GM19099 (cell line): ENCODE measurements around the gene DYNC1I1.

Experiments used
- POLR2A ChIP-seq: IDR thresholded peaks from 3 replicates; pipeline ENCODE4 v1.6.1; 2011; ENCODE audit warnings: low read depth; ENCODE audit not compliant: insufficient read length; ENCODE audit errors: extremely low read depth

The DYNC1I1 gene

GRCh38 chr7:95817866-95818640 lies 45.7 kb downstream of the DYNC1I1 start:
- no peak for TF ChIP-seq POLR2A

GRCh38 chr7:95820778-95821177 lies 48.4 kb downstream of the DYNC1I1 start:
- no peak for TF ChIP-seq POLR2A

GRCh38 chr7:95822717-95823116 lies 50.4 kb downstream of the DYNC1I1 start:
- TF ChIP-seq POLR2A = no peak

- no peak for TF ChIP-seq POLR2A
Observed at GRCh38 chr7:95824616-95825015, 52.3 kb downstream of the DYNC1I1 start.

DNA sequence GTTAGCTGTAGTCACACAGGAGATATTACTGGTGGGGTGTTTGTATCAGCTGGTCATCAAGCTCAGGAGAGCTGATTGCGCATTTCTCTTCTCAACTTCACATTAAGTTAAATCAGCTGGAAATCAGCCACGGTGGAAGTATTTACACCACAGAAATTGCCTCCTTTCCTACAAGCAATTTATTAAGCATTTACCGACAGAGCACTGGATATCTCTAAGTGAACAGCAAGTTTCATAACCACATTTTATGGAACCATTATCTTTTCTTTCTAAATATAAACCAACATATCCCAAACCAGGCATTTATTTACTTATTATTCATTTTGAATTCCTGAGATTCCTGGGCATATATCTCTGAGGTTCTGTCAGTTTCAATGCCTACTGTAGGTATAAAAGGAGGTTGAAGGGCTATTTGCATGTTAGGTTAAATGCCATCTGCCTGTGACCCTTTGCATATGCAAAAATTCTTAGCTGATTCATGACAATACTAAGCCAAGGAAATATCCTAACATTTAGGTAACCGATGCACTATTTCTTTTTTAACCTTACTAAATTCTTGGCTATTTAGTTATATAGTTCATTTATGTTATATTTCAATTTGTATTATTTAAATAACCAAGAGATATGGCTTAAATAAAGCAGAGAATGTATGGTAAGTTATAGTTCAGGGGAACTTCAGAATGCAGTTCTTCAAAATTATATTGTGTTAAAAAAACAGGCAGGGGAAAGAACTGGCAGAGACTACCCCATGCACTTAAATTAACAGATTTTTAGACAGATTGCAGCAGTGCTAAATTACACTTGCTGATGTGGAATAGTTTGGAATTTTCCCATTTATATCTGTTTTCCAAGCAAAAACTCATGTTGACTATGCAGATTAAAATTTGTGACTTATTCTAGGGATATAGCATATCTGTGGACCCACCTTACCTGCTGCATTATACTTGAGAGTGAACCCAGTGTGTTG lies 56.8 kb downstream of the DYNC1I1 start:
- no peak for TF ChIP-seq POLR2A

- TF ChIP-seq POLR2A = no peak
Observed at GRCh38 chr7:95840953-95841950, 68.9 kb downstream of the DYNC1I1 start.

- TF ChIP-seq POLR2A = no peak
Observed at GRCh38 chr7:95843286-95843685, 70.9 kb downstream of the DYNC1I1 start.

DNA sequence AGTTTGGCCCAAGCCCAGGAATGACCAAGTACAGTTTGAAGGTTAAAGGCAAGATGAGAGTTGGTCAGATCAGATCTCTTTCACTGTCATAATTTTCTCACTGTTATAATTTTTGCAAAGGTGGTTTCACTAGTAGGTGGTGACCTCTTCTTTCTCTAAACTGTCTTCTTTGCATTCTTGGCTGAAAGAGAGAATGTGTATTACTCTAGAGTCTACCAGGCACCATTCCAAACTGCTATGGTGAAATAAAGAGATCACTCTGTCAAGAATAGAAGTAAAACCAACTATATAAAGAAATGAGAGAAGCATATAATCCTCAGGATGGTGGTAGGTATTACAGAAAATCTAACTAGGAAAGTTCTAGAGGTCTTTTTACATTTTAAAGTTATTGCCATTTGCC lies 72.7 kb downstream of the DYNC1I1 start:
- no peak for TF ChIP-seq POLR2A

- no peak for TF ChIP-seq POLR2A
Observed at GRCh38 chr7:95847061-95847460, 74.7 kb downstream of the DYNC1I1 start.

GRCh38 chr7:95859429-95859828 lies 87.1 kb downstream of the DYNC1I1 start:
- no peak for TF ChIP-seq POLR2A

DNA sequence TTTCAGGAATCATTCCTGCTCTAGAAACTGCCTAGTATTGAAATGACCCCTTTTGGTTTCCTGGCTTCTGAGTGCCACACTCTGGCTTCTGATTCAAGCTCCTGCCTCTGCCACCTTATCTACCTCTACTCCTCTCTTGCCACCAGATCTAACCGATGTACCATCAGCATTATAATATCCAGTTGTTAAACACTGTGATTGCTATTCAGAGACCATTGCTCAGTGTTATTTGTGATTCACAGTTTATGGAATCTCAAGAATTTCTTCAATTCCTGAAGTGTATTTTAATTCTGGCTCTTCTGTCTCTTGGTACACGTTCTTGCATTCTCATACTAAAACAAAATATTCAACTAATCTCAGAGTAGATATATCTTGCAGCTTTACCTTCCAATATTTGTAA lies 88.7 kb downstream of the DYNC1I1 start:
- TF ChIP-seq POLR2A = no peak

- no peak for TF ChIP-seq POLR2A
Observed at GRCh38 chr7:95863623-95864022, 91.3 kb downstream of the DYNC1I1 start.

DNA sequence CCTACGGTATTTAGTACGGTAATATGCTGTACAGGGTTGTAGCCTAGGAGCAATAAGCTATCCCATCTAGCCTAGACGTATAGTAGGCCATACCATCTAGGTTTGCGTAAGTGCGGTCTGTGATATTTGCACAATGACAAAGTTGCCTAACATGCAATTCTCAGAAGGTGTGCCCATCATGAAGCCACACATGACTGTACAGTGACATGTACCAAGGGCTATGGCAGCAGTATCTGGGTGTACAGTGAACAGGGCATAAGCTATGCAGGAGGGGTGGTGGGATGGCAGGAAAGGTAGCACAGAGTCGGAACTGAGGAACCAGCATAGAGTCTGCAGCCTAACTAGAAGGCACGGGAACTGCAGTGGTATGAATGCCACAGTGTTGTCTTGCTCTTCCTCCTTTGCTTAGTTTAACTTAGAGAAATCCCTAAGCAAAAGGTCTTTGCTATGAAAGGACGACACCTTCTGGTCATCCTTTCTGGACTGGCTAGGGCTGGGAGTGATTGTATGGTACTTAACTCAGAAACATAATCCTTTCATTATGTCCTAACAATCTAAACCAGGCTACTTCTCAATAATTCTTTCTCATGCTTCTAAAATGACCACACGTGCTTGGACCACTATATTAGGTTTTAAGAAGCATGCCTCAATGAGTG lies 93.5 kb downstream of the DYNC1I1 start:
- no peak for TF ChIP-seq POLR2A

DNA sequence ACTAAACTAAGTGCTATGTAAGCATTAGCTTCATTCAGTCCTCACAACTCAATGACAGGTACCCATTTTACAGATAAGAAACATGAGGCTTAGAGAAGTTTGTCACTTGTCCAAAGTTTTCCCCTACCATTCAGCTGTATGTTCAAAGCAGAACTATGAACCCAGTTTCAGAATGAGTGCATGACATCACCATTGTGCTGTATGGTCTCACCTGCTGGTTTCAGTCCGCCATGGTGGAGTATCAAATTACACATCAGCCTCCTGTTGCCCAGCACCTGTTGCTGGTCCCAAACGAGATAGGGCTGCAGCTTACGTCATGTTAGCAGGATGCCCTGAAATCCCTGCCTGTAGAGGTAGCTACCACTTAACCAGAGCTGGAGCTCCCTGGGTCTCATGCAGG lies 95.0 kb downstream of the DYNC1I1 start:
- no peak for TF ChIP-seq POLR2A
